HEK293T (cell line): ENCODE results near the gene SYNPR.
A peak's percentile ranks its signal among the peaks of the same experiment; 100 is the strongest.

Experiments
- CTCF ChIA-PET: fragments of 350-600 bp; formaldehyde crosslinking; extraction: SDS; loops from one replicate; lab custom pipeline; 2021; ENCODE audit warnings: antibody characterized with exemption, inconsistent platforms; lab: Yijun Ruan, JAX
- POLR2A ChIA-PET: fragments of 350-600 bp; formaldehyde crosslinking; extraction: SDS; loops from one replicate; lab custom pipeline; 2020; ENCODE audit warnings: antibody characterized with exemption, inconsistent platforms; lab: Yijun Ruan, JAX
- DNase-seq: peaks from one replicate; pipeline ENCODE4 v3.0.0; 2012; ENCODE audit warnings: mixed read lengths; ENCODE audit errors: extremely low spot score
- ARNT ChIP-seq: fragments of 450-650 bp; IDR thresholded peaks from 2 replicates; pipeline ENCODE4 v1.6.1; 2017; ENCODE audit warnings: mild to moderate bottlenecking
- BHLHE40 ChIP-seq: fragments of 450-650 bp; IDR thresholded peaks from 2 replicates; pipeline ENCODE4 v1.6.1; 2016; ENCODE audit warnings: mild to moderate bottlenecking, moderate library complexity, borderline replicate concordance
- CTBP1 ChIP-seq: fragments of 450-650 bp; IDR thresholded peaks from 2 replicates; pipeline ENCODE4 v1.6.1; 2016; ENCODE audit warnings: borderline replicate concordance
- ELF4 ChIP-seq: fragments of 450-650 bp; IDR thresholded peaks from 2 replicates; pipeline ENCODE4 v1.6.1; 2017; ENCODE audit warnings: antibody characterized with exemption
- FOXA1 ChIP-seq: fragments of 450-650 bp; IDR thresholded peaks from 2 replicates; pipeline ENCODE4 v1.6.1; 2016; ENCODE audit warnings: mild to moderate bottlenecking
- FOXK2 ChIP-seq: fragments of 450-650 bp; IDR thresholded peaks from 2 replicates; pipeline ENCODE4 v1.6.1; 2016; ENCODE audit warnings: mild to moderate bottlenecking
- FOXM1 ChIP-seq: fragments of 450-650 bp; IDR thresholded peaks from 2 replicates; pipeline ENCODE4 v1.6.1; 2017; ENCODE audit warnings: mild to moderate bottlenecking, borderline replicate concordance
- HDGF ChIP-seq: fragments of 450-650 bp; IDR thresholded peaks from 2 replicates; pipeline ENCODE4 v1.6.1; 2017; ENCODE audit warnings: antibody characterized with exemption, borderline replicate concordance
- L3MBTL2 ChIP-seq: fragments of 450-650 bp; conservative IDR thresholded peaks from 2 replicates; pipeline ENCODE4 v1.6.1; 2016; ENCODE audit warnings: mild to moderate bottlenecking
- LEF1 ChIP-seq: fragments of 450-650 bp; IDR thresholded peaks from 2 replicates; pipeline ENCODE4 v1.6.1; 2017; ENCODE audit warnings: mild to moderate bottlenecking, borderline replicate concordance
- NFRKB ChIP-seq: fragments of 450-650 bp; IDR thresholded peaks from 2 replicates; pipeline ENCODE4 v1.6.1; 2016; ENCODE audit warnings: mild to moderate bottlenecking, moderate library complexity
- SP1 ChIP-seq: fragments of 450-650 bp; IDR thresholded peaks from 2 replicates; pipeline ENCODE4 v1.6.1; 2017
- SUZ12 ChIP-seq: fragments of 450-650 bp; IDR thresholded peaks from 2 replicates; pipeline ENCODE4 v1.6.1; 2016; ENCODE audit warnings: mild to moderate bottlenecking
- TARDBP ChIP-seq: fragments of 450-650 bp; IDR thresholded peaks from 2 replicates; pipeline ENCODE4 v1.6.1; 2016
- ZNF384 ChIP-seq: fragments of 450-650 bp; IDR thresholded peaks from 2 replicates; pipeline ENCODE4 v1.6.1; 2016
- TF ChIP-seq, protein P1 (sequence below): fragments of 450-650 bp; IDR thresholded peaks from 2 replicates; pipeline ENCODE4 v1.6.1; 2016

The SYNPR gene

DNA sequence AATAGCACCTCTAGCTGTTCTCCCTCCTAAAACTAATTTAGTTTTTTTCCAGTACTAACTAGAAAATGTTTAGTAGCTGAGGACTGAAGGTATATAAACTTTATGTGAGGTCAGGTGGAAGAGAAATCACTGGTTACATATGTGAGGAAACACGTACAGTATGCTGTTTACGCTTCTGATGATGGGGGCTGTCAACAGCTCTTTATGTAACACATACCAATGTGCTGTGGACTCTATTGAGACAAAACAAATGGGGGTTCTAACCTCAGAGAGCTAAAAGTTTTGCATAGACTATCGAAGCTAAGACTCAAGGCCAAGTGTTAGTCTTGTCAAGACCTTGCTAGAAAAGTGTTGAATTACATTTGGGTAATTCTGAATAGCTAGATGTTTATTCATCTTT is 107.5 kb downstream of the SYNPR start:
- ChIA-PET POLR2A (no interaction called here), CTCF (interaction anchor here (0.6 kb wide), 1 partner anchor 277 kb away, joined by 3 read pairs; no protein-coding TSS in a partner anchor)
- no peak for DNase-seq
- TF ChIP-seq HDGF (no peak), ELF4 (no peak), SUZ12 (no peak), FOXM1 (no peak), TARDBP (no peak), LEF1 (no peak), FOXA1 (no peak)
- TF ChIP-seq, protein P1, sequence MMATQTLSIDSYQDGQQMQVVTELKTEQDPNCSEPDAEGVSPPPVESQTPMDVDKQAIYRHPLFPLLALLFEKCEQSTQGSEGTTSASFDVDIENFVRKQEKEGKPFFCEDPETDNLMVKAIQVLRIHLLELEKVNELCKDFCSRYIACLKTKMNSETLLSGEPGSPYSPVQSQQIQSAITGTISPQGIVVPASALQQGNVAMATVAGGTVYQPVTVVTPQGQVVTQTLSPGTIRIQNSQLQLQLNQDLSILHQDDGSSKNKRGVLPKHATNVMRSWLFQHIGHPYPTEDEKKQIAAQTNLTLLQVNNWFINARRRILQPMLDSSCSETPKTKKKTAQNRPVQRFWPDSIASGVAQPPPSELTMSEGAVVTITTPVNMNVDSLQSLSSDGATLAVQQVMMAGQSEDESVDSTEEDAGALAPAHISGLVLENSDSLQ, result no peak

DNA sequence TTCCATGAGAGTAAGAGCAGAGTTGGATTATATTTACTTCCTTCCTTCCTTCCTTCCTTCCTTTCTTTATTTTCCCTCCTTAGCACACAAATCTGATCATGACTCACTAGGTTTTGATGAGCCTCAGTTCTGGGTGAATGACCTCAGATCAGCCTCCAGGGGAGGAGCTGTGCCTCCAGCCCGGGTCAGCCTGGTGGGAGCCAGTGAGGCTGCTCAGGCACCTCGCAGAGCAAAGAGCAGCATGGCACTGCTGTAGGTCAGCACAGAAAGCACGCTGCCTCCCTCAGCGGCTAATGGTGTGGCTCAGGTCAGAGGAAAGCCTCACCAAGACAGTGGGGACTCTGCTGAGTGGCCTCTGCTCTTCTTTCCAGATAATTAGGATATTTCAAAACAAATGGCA is 108.5 kb downstream of the SYNPR start:
- ChIA-PET POLR2A (no interaction called here), CTCF (interaction anchor here (0.6 kb wide), 1 partner anchor 27 kb away, joined by 3 read pairs; no protein-coding TSS in a partner anchor)
- TF ChIP-seq BHLHE40 (no peak), LEF1 (no peak), ELF4 (no peak), L3MBTL2 (no peak), TARDBP (no peak), SP1 (no peak), CTBP1 (no peak), FOXK2 (no peak), HDGF (no peak), ZNF384 (no peak), NFRKB (no peak), ARNT (no peak), FOXM1 (no peak), FOXA1 (no peak), SUZ12 (no peak)
- TF ChIP-seq, protein P1, result no peak
- DNase-seq, result peak; percentile 26

DNA sequence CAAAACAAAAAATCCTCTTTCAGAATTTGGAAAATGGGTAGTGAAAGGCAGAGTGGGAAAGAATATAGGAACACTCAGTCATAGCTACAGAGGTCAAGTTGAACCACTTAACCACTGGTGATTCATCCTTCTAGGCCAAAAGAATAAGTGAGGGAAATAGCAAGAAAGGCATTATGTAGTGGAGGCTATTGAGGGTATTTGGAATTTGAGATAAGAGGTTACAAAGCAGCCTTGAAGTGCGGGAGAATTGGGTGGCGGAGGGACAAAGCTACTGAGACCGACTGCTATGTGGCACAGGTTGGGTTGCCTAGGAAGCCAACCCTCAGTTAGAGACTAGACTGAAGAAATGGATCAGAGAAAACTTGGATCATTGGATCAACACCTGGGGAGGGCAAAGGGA is 109.5 kb downstream of the SYNPR start:
- CTCF ChIA-PET, result no interaction called here
- TF ChIP-seq BHLHE40 (no peak), FOXM1 (no peak), SUZ12 (no peak), ELF4 (no peak), HDGF (no peak), NFRKB (no peak), TARDBP (no peak)
- DNase-seq, result no peak
- POLR2A ChIA-PET, result no interaction called here

DNA sequence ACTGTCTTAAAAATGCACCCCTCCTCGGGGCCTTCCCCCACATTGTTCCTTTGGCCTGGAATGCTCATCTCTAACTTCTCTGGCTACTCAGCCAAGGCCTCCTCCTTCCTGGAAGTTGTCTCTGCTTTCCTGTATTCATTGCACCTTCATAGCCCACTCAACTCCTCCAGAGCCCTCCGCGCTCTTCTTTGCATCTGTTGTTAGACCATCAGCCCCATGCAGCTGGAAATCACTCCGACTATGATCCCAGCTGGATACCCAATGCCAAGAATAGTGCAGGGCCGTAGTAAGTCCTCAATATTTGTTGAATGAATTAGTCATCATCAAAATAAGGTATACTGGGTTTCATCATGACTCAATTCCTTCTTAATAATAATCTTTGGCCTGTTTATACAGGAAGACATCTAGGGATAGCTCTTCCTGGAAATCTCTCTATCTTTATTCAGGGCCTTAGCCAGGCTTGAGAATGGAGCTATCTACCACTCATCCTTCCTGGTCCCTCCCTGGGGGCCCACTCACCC is 112.7 kb downstream of the SYNPR start:
- ChIA-PET CTCF (interaction anchor here (0.5 kb wide), 1 partner anchor 74 kb away, joined by 3 read pairs; no protein-coding TSS in a partner anchor), POLR2A (no interaction called here)
- DNase-seq, result no peak
- TF ChIP-seq ARNT (no peak), TARDBP (no peak), L3MBTL2 (no peak), NFRKB (no peak), CTBP1 (no peak), ZNF384 (no peak), FOXM1 (no peak), SUZ12 (no peak), FOXK2 (no peak), HDGF (no peak), ELF4 (no peak), SP1 (no peak), LEF1 (no peak), FOXA1 (no peak), BHLHE40 (no peak)
- TF ChIP-seq, protein P1, result no peak

DNA sequence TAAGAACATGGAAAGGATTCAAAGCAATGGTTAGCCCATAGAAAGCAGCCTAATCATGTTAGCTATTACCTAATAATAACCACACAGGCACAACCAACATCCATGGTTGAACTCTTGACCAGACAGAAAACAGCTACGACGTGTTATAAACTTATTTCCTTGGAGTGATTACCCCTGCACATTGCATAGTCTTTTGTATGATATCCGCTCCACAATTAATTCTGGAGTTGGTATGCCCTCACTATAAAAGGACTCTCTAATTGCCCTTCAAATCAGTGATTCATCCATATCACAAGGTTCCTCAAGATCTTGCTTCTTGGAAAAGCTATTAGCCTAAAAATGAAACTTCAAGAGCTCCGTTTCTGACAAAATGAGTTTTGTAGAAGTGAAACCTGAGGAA is 117.9 kb downstream of the SYNPR start:
- DNase-seq, result no peak
- ChIA-PET POLR2A (no interaction called here), CTCF (no interaction called here)
- TF ChIP-seq TARDBP, result no peak
- TF ChIP-seq LEF1, result no peak
- no peak for TF ChIP-seq ELF4
- no peak for TF ChIP-seq ARNT

DNA sequence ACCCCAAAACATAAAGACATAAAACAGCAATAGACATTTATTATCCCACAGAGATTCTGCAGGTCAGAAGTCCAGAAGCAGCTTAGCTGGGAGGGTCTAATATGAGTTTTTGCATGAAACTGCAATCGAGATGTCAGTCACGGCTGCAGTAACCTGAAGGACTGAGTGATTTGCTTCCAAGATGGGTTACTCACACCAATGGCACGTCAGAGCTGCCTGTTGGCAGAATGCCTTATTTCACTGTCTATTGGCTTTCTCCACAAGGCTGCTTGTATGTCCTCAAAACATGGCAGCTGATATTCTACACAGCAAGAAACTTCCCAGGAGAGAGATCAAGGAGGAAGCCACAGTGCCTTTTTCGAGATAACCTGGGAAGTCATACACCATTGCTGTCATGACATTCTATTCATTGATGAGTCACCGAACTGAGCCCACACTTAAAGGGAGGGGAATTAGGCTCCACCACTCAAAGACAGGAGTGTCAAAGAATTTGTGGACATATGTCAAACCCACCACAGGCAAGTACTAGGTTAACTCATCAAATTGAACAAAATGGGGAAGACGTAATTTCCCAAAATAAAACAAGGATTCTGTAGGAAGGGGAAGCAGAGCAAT is 122.2 kb downstream of the SYNPR start:
- ChIA-PET POLR2A (no interaction called here), CTCF (no interaction called here)
- no peak for DNase-seq
- TF ChIP-seq, protein P1, result no peak
- TF ChIP-seq HDGF (no peak), ELF4 (no peak), ZNF384 (no peak), FOXA1 (no peak), TARDBP (no peak), FOXM1 (no peak), SP1 (no peak), SUZ12 (no peak), CTBP1 (no peak), FOXK2 (no peak), L3MBTL2 (no peak), ARNT (no peak), BHLHE40 (no peak), LEF1 (no peak), NFRKB (no peak)
